ENCODE results near the gene ZNF197. TPM values are rescaled to one million over a fixed set of nuclear protein-coding genes. Genes with fewer than 3 reads are reported as not detected.

ZNF197 gene
- 10 to 100 TPM; 13.1 to 17.4 (median 15.0) TPM for total RNA-seq

DNA sequence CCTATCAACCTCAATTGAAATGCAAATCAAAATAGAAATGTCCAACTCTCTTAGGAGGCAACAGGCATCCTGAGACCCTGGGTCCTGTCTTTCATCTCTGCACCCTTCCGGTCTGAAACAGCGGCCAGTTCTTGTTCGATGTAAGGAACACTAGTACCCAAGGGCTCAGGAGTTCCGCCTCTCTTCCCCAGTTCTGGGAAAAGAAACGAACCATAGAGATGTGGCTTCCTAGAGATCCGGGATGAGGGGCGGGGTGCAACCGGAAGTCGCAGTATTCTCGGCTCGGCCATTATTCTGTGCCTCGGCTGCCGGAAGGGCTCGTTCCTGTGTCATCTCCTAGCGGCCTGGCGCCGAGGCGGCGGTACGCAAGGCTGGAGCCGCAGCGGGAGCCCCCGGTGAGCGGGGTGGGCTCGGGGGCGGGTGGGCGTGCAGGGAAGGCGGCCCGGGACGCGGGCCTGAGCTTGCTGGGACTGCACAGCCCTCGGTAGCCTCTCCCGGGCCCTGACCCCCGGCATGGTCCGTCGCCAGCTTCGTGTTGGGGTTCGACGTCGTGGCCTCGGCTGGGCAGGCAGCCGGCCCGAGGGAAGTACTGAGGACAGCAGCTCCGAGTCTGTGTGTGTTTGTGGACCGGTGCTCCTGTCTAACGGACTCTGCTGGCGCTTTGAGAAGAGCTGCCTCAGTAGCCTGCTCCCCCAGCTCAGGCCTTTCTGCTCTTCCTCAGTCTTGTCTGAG lies at the start of gene ZNF197:
Gene ZNF197 (plus strand): TSS at position 288 of the 732 bp plus-strand sequence. CDS start 4,119 bp downstream, outside the sequence.
- TF ChIP-seq, protein P1, sequence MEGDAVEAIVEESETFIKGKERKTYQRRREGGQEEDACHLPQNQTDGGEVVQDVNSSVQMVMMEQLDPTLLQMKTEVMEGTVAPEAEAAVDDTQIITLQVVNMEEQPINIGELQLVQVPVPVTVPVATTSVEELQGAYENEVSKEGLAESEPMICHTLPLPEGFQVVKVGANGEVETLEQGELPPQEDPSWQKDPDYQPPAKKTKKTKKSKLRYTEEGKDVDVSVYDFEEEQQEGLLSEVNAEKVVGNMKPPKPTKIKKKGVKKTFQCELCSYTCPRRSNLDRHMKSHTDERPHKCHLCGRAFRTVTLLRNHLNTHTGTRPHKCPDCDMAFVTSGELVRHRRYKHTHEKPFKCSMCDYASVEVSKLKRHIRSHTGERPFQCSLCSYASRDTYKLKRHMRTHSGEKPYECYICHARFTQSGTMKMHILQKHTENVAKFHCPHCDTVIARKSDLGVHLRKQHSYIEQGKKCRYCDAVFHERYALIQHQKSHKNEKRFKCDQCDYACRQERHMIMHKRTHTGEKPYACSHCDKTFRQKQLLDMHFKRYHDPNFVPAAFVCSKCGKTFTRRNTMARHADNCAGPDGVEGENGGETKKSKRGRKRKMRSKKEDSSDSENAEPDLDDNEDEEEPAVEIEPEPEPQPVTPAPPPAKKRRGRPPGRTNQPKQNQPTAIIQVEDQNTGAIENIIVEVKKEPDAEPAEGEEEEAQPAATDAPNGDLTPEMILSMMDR (IDR thresholded peaks at IDR 0.05; ENCODE audit: low read depth): no peak

DNA sequence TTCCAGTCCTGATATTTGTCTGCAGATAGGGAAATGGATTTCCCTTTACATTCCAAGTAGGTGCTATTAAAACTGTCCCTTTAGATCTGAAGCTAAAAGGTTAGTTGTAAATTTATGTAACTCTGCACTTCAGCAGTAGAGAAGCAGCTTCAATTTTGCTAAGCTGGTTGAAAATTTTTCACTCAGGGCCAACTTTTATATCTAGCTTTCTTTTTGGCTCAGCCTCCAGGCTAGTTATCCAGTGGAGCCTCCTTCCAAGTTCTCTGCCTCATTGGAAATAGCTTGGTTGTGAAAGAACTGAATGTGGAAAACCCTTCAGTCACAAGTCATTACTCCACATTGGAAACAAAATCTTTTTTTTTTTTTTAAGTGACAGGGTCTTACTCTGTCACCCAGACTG lies 48.2 kb upstream of the ZNF197 start:
- TF ChIP-seq, protein P1 (IDR thresholded peaks at IDR 0.05; ENCODE audit: low read depth): no peak

DNA sequence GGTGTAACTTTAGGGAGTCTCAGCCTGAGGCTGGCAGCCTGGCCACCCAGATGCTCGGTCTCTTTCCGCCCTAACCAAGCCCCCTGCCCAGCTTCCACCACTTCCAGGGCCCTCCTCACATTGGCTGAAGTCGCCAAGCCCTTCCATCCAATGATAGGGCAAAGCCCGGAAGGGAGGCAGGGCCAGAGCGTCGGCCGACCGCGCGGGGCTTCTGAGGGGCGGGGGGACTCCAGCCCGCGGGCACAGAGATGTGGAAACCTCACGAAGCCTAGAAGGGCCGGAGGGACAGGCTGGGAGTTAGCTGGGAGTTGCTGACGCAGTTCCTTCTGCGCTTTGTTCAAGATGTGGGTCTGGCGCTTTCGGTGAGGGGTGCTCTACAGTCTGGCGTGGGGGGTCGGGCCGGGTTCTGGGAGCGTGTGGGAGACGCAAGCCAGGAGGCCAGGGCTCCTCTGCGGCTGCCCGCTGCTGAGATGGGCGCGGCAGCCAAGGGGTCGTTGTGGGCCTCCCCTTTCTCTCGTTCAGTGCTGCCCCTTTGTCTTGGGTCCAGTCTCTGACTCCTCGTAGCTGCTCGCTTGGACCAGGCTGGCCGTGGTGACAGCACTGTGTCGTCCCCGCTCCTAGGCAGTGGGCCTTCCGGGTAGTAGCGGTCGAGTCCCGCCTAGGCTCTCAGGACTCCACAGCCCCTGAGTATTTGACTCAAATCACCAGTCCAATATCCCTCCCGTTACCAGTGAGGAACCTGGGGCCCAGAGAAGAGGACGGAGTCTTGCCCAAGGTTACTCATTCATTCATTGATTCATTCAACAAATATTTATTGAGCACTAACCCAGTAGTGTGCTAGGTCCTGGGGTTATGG lies 40.0 kb upstream of the ZNF197 start, which contains the start of gene ZNF660:
Gene ZNF660 (plus strand): TSS at position 319 of the 856 bp plus-strand sequence. CDS start 9,230 bp downstream, outside the sequence.
- TF ChIP-seq, protein P1 (IDR thresholded peaks at IDR 0.05; ENCODE audit: low read depth): no peak

DNA sequence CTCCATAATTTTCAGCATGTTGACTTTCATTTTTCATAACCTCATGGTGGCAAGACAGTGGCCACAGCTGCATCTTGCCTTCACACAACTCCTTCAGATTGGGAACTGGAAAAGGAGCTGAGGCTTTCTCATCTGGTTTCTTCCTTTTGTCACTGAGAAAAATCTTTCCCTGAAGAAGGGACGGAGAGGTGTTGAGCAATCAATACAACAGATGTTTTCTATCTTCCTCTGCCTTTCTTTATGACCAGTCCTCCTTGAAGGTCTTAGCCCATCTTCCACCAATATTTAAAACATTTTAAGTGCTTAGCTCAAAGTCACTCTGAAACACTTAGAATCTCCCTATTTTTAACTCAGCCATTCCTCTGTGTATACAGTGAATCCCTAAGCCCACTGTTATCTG lies 28.2 kb upstream of the ZNF197 start:
- TF ChIP-seq, protein P1 (IDR thresholded peaks at IDR 0.05; ENCODE audit: low read depth): no peak

DNA sequence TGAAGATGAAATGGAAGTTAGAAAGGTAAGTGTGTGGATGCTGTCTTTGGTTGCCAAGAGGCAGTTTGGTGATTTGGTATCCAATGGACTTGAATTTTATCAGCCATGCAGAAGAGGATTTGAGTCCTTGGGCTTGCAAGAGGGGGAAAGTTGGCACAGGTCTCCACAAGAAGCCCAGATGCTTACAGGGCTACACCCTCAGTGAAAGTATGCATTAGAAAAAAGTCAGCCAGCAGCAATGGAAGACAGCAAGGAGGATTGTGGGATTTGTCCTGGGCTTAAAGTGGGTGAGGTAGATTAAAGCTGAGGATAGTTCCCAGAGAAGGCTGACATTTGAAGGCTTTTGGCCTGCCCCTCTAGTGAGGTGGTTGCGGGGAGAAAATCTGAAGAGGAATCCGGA lies 23.1 kb upstream of the ZNF197 start:
- TF ChIP-seq, protein P1 (IDR thresholded peaks at IDR 0.05; ENCODE audit: low read depth): no peak

DNA sequence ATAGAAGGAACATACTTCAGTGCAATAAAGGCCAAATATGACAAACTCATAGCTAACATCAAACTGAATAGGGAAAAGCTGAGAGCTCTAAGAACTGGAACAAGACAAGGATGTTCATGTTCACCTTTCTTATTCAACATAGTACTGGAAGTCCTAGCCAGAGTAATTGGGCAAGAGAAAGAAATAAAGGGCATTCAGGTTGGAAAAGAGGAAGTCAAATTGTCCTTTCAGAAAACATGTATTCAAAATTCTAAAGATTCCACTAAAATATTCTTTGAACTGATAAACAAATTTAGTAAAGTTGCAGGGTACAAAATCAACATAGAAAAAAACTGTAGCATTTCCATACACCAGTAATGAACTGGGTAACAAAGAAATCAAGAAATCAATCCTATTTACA lies 12.2 kb upstream of the ZNF197 start:
- TF ChIP-seq, protein P1 (IDR thresholded peaks at IDR 0.05; ENCODE audit: low read depth): no peak

DNA sequence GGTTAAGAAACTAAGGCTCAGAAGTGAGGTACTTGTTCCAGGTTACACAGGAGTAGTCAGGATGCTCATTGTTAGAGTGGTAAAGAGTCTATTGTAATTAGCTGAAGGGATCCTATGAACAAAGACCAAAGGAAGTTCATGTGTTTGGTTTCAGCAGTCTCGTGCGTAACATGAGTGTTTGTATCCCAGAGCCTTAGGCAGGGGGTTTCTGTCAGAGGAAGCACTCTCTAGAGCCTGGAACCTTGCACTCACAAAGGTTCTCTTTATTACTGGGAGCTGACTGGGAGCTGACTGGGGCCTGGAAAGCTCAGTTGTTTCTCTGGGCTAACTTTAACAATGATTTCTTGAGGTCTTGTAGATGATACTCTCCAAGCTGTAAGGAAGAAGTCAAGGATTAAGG lies 3.9 kb downstream of the ZNF197 start:
- TF ChIP-seq, protein P1 (IDR thresholded peaks at IDR 0.05; ENCODE audit: low read depth): no peak
